ENCODE measurements around the gene SKIC8.

The SKIC8 gene

GRCh38 chr15:78299101-78299930 lies at the start of gene SKIC8:
Gene SKIC8 (minus strand): TSS chr15:78299609. CDS start chr15:78295686, 3,923 bp downstream.
- peak; percentile 95 for DNase-seq (ENCODE audit: low spot score)

GRCh38 chr15:78347586-78348543 lies 48.5 kb upstream of the SKIC8 start:
- no peak for DNase-seq (ENCODE audit: low spot score)

- DNase-seq (ENCODE audit: low spot score), result no peak
Measured at GRCh38 chr15:78345396-78346125, 46.2 kb upstream of the SKIC8 start.

- no peak for DNase-seq (ENCODE audit: low spot score)
Measured at GRCh38 chr15:78343276-78344060, 44.1 kb upstream of the SKIC8 start.

GRCh38 chr15:78342021-78342420 lies 42.6 kb upstream of the SKIC8 start:
- no peak for DNase-seq (ENCODE audit: low spot score)

- no peak for DNase-seq (ENCODE audit: low spot score)
Measured at GRCh38 chr15:78341057-78341987, 41.9 kb upstream of the SKIC8 start.

- no peak for DNase-seq (ENCODE audit: low spot score)
Measured at GRCh38 chr15:78340231-78341056, 41.0 kb upstream of the SKIC8 start, which contains the start of gene CRABP1. Gene CRABP1 (plus strand): TSS chr15:78340353. CDS start chr15:78340429, 76 bp downstream.

GRCh38 chr15:78339559-78339958 lies 40.1 kb upstream of the SKIC8 start:
- DNase-seq (ENCODE audit: low spot score), result no peak

- no peak for DNase-seq (ENCODE audit: low spot score)
Measured at GRCh38 chr15:78338781-78339180, 39.4 kb upstream of the SKIC8 start.

- no peak for DNase-seq (ENCODE audit: low spot score)
Measured at GRCh38 chr15:78335985-78336384, 36.6 kb upstream of the SKIC8 start.

GRCh38 chr15:78334845-78335244 lies 35.4 kb upstream of the SKIC8 start:
- DNase-seq (ENCODE audit: low spot score), result no peak

GRCh38 chr15:78329625-78330024 lies 30.2 kb upstream of the SKIC8 start:
- DNase-seq (ENCODE audit: low spot score), result peak; percentile 69

GRCh38 chr15:78327466-78327865 lies 28.1 kb upstream of the SKIC8 start:
- DNase-seq (ENCODE audit: low spot score), result peak; percentile 25

- no peak for DNase-seq (ENCODE audit: low spot score)
Measured at GRCh38 chr15:78325092-78325843, 25.9 kb upstream of the SKIC8 start.

- no peak for DNase-seq (ENCODE audit: low spot score)
Measured at GRCh38 chr15:78324144-78324543, 24.7 kb upstream of the SKIC8 start.

- no peak for DNase-seq (ENCODE audit: low spot score)
Measured at GRCh38 chr15:78323693-78324092, 24.3 kb upstream of the SKIC8 start.

- no peak for DNase-seq (ENCODE audit: low spot score)
Measured at GRCh38 chr15:78322724-78323521, 23.5 kb upstream of the SKIC8 start.

GRCh38 chr15:78322243-78322642 lies 22.8 kb upstream of the SKIC8 start:
- peak; percentile 99 for DNase-seq (ENCODE audit: low spot score)
